Tibial nerve (tissue), 4 donors: ENCODE data around the gene AADACL4. TPM values are rescaled to one million over a fixed set of nuclear protein-coding genes. Genes with fewer than 3 reads are reported as not detected.
A peak's percentile ranks its signal among the peaks of the same experiment; 100 is the strongest.

ENCODE experiments used
- DNase-seq, 2 donors: peaks; one replicate each; pipeline ENCODE4 v3.0.0-alpha.2; 2019; ENCODE audit warnings: low spot score in 2 of 2
- H3K27ac ChIP-seq, 4 donors: fragments of 200-600 bp; sonication (generic) in 3 of 4; one replicate each; pipeline ENCODE4 v1.5.1; 2017 to 2019; ENCODE audit warnings: mild to moderate bottlenecking in 1 of 4
- H3K27me3 ChIP-seq, 2 donors: fragments of 200-600 bp; sonication (generic) in 1 of 2; one replicate each; pipeline versions ENCODE4 v1.5.1 to v1.6.0; 2017 to 2019
- H3K36me3 ChIP-seq, 3 donors: fragments of 200-600 bp; sonication (generic); one replicate each; pipeline ENCODE4 v1.5.1; 2018 to 2019
- H3K4me1 ChIP-seq, 4 donors: fragments of 200-600 bp; sonication (generic) in 3 of 4; one replicate each; pipeline ENCODE4 v1.5.1; 2017 to 2019
- H3K4me3 ChIP-seq, 4 donors: fragments of 200-600 bp; sonication (generic) in 3 of 4; one replicate each; pipeline ENCODE4 v1.5.1; 2017 to 2019; ENCODE audit warnings: mild to moderate bottlenecking in 1 of 4, moderate library complexity in 1 of 4
- H3K9me3 ChIP-seq, 4 donors: fragments of 200-600 bp; sonication (generic) in 3 of 4; one replicate each; pipeline ENCODE4 v1.5.1; 2017 to 2019
- EP300 ChIP-seq, 2 donors: sonication (generic); formaldehyde crosslinking; IDR thresholded peaks; one replicate each; pipeline ENCODE4 v1.6.1; 2017; ENCODE audit warnings: antibody characterized with exemption in 2 of 2, mild to moderate bottlenecking in 1 of 2
- POLR2A ChIP-seq, 2 donors: fragments of 450-650 bp; IDR thresholded peaks; one replicate each; pipeline ENCODE4 v1.6.1; 2017; ENCODE audit warnings: antibody characterized with exemption in 2 of 2, mild to moderate bottlenecking in 2 of 2, moderate library complexity in 2 of 2
- WGBS, 2 donors: methylation state at CpG; one replicate each; pipeline ENCODE4 v1.1.5; 2018; 5-methylcytosine and 5-hydroxymethylcytosine counted together
- total RNA-seq, 4 donors: library from RNA; depleted of rRNA; stranded (reverse); fragments of >200 nt; gene quantifications; one replicate each; pipeline ENCODE4 v1.1.0, GENCODE V29; 2016
- TF ChIP-seq, protein P1 (sequence below), 5 experiments: fragments of 200-600 bp in 3 of 5; fragments of 450-650 bp in 2 of 5; sonication (generic) in 3 of 5; IDR thresholded peaks; one replicate each; pipeline ENCODE4 v1.5.1; 2016 to 2019; ENCODE audit warnings: antibody characterized with exemption in 5 of 5, mild to moderate bottlenecking in 3 of 5, moderate library complexity in 2 of 5

AADACL4 gene
- total RNA-seq, 4 donors from 2014 or later = not detected

DNA sequence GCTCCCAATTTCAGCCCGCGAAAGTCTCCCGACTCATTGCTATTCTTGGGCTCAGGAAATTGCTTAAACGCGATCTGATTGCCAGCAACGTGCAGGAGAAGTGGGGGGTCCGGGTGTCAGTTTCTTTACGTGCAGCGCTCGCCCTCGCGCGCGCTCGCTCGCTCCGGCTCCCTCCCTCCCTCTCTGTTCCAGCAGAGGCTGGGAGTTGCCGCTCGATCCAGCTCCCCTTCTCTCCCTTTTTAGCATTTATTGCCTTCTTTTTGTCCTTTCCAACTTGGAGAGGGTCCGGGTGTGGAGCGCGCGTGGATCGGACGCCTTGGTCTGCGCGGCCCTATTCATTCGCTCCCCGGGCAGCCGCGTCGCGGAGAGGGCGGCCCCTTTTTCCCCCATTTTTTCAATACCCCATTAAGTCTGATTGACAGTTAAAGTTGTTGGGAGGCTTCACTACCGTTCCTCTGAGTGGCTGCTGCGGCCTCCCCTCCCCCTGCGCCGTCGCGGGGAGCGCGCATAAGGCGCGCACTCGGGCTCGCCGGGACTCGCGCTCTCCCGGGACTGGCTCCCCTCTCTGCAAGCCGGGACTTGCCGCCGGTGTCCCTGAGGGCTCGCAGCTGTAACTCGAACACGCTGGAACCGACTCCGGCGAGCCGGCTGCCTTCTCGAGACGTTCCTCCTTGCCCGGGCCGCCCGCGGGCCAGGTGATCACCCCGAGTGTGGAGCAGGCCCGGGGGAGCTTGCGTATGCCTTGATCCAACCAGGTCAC is 25.8 kb upstream of the AADACL4 start, which contains the start of gene DHRS3:
TSS of gene DHRS3 (minus strand) at position 310 of the 760 bp plus-strand sequence. CDS start 862 bp downstream, outside the sequence.
- WGBS, 2 donors = 1% methylated on average over 54 to 69 of the region's 69 CpGs
- Histone ChIP-seq H3K36me3 (no peaks in the 10 kb centered on the region), H3K9me3 (no peaks in the 10 kb centered on the region), H3K4me3 (peak within 1 kb of the TSS; percentile 47 to 84 (median 76)), H3K4me1 (peaks cover 0 to 60% (median 40%) of the 10 kb centered on the region in 4 donors), H3K27ac (peak within 1 kb of the TSS; percentile 91 to 98 (median 94)), H3K27me3 (no peaks in the 10 kb centered on the region)
- TF ChIP-seq POLR2A (IDR thresholded peaks at IDR 0.05) (peak; percentile 25 to 84), EP300 (IDR thresholded peaks at IDR 0.05) (peak; percentile 28 to 96)
- TF ChIP-seq, protein P1, sequence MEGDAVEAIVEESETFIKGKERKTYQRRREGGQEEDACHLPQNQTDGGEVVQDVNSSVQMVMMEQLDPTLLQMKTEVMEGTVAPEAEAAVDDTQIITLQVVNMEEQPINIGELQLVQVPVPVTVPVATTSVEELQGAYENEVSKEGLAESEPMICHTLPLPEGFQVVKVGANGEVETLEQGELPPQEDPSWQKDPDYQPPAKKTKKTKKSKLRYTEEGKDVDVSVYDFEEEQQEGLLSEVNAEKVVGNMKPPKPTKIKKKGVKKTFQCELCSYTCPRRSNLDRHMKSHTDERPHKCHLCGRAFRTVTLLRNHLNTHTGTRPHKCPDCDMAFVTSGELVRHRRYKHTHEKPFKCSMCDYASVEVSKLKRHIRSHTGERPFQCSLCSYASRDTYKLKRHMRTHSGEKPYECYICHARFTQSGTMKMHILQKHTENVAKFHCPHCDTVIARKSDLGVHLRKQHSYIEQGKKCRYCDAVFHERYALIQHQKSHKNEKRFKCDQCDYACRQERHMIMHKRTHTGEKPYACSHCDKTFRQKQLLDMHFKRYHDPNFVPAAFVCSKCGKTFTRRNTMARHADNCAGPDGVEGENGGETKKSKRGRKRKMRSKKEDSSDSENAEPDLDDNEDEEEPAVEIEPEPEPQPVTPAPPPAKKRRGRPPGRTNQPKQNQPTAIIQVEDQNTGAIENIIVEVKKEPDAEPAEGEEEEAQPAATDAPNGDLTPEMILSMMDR (IDR thresholded peaks at IDR 0.05) = no peak
- DNase-seq = peak; percentile 61 to 65

DNA sequence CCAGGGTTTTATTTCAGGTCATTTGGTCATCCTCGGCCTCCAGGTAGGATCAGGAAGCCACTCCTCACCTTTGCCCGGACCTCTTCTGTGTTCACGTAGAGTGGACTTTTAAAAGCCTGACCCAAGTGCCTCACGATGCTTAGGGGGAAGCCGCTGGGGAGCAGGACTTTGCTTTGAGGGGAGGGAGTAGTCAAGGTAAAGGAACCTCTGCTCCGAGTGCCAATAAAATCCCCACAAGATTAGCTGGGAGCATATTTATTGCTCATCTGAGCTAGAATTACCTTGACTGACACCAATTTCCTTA is 25.3 kb upstream of the AADACL4 start:
- TF ChIP-seq, protein P1 (IDR thresholded peaks at IDR 0.05) = no peak
- TF ChIP-seq EP300 (IDR thresholded peaks at IDR 0.05) (no peak), POLR2A (IDR thresholded peaks at IDR 0.05) (no peak)
- no peaks in the 10 kb centered on the region for H3K36me3 ChIP-seq

DNA sequence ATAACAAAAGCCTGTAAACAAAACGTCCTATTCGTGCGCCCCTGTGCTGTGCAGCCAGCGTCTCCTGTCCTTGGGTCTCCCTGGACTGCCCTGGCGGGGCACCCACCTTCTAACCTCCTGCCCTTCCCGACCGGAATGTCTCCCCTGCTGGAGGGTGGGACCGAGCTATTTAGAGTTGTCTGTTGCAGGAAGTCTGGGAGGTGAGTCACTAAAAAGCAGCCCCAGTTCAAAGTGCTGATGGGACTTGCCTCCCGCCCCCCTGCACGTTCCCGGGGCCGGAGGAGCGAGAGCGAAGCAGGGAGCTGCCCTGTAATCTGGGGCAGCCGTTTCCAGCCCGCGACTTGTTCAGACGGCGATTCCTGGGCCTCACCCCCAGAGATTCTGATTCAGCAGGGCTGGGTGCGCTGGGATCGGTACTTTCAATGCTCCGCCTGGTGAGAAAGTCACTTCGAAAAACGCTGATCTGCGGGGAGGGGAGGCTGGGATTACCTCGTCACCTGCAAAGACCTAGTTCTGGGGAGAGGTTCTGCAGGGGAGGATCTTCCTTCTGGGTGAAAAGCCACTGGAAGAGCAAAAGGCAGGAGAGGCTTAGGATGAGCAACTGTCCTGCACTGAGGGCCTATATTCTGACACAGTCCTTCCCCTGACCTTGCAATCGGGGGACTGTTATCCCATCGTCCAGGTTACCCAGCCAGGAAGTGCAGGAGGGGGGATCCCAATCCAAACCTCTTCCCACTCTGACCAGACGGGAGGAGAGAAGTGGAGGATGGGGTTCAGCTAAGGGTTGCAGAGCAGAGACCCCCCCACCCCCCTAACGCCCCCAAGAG is 24.7 kb upstream of the AADACL4 start:
- H3K9me3 ChIP-seq = no peaks in the 10 kb centered on the region
- H3K27ac ChIP-seq = peak overlapping the region; percentile 91 to 98 (median 94)
- H3K4me3 ChIP-seq = peak overlapping the region; percentile 47 to 84 (median 76)
- WGBS, 2 donors = 3 to 4% methylated on average over 29 to 30 of the region's 30 CpGs
- no peaks in the 10 kb centered on the region for H3K27me3 ChIP-seq
- H3K36me3 ChIP-seq = no peaks in the 10 kb centered on the region
- peak; percentile 59 to 66 for DNase-seq
- TF ChIP-seq, protein P1 (IDR thresholded peaks at IDR 0.05) = no peak
- peak in 1 of 2 donors; percentile 53 for TF ChIP-seq EP300 (IDR thresholded peaks at IDR 0.05)
- peak in 1 of 2 donors; percentile 24 for TF ChIP-seq POLR2A (IDR thresholded peaks at IDR 0.05)
- H3K4me1 ChIP-seq = peaks cover 0 to 60% (median 35%) of the 10 kb centered on the region in 4 donors

More for the DNA sequence above, 25.3 kb upstream of the AADACL4 start:
- Histone ChIP-seq H3K4me3 (peak overlapping the region; percentile 47 to 84 (median 76)), H3K9me3 (no peaks in the 10 kb centered on the region), H3K27me3 (no peaks in the 10 kb centered on the region), H3K27ac (peak overlapping the region; percentile 91 to 98 (median 94)), H3K4me1 (peaks cover 0 to 60% (median 40%) of the 10 kb centered on the region in 4 donors)
- no peak for DNase-seq
- WGBS, 2 donors = 0% methylated on average over 6 of the region's 6 CpGs

DNA sequence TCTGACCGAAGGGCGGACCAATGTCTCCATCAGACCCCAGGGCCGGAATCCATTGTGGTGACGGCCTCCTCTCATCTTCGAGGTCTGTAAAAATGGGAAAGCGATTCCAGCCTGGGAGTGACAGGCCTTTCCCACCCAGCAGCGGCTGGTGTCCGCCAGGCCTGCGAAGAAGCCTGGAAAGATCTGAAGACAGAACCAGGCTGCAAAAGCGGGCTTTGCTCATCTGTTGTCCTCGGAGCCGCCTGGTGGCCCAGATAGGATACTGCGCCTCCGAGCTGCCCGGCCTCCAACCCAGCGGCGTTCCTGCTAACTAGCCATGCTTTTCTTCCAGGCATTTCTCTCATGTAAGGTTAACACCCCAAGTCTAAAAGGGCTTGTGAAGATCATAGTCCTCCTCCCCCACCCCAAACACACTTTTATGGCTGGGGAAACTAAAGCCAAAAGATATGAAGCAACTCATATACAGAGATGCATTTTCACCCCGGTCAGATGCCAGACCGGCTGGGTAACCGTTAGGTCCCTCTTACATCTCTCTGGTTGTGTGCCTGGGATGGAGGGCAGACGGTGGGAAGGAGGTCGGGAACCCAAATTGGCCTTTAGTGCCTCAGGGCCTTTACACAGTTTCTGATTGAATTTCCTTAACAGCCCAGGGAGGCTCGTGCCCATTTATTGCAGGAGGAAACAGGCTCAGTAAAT is 23.9 kb upstream of the AADACL4 start:
- WGBS, 2 donors = 6 to 8% methylated on average over 17 to 23 of the region's 23 CpGs
- Histone ChIP-seq H3K27ac (peak overlapping the region; percentile 91 to 98 (median 94)), H3K27me3 (no peaks in the 10 kb centered on the region), H3K4me3 (peak overlapping the region; percentile 47 to 84 (median 76)), H3K9me3 (no peaks in the 10 kb centered on the region), H3K36me3 (no peaks in the 10 kb centered on the region), H3K4me1 (peaks cover 0 to 52% (median 32%) of the 10 kb centered on the region in 4 donors)
- TF ChIP-seq POLR2A (IDR thresholded peaks at IDR 0.05) = peak in 1 of 2 donors; percentile 40
- TF ChIP-seq EP300 (IDR thresholded peaks at IDR 0.05) = peak in 1 of 2 donors; percentile 80
- TF ChIP-seq, protein P1 (IDR thresholded peaks at IDR 0.05) = peak; percentile 95 to 98 (median 97)
- peak; percentile 86 to 93 for DNase-seq
